ENCODE results near the gene ATP9B. TPM values are rescaled to one million over a fixed set of nuclear protein-coding genes. Genes with fewer than 3 reads are reported as not detected.

The ATP9B gene
- total RNA-seq, 1 donor from 2014 or later = 37.3 TPM

- no peaks in the 10 kb centered on the region for H3K36me3 Mint-ChIP-seq (ENCODE audit: low read depth, unreplicated experiment)
- no peaks in the 10 kb centered on the region for H3K4me1 Mint-ChIP-seq (ENCODE audit: unreplicated experiment)
- H3K9me3 Mint-ChIP-seq (ENCODE audit: unreplicated experiment) = no peaks in the 10 kb centered on the region
- H3K4me3 Mint-ChIP-seq (ENCODE audit: unreplicated experiment) = no peak overlapping the region
- no peak overlapping the region for H3K27ac Mint-ChIP-seq (ENCODE audit: unreplicated experiment)
- no peak for TF ChIP-seq CTCF (IDR thresholded peaks at IDR 0.05; ENCODE audit: unreplicated experiment)
- DNase-seq (ENCODE audit: low spot score) = no peak
- peaks cover 1% of the 10 kb centered on the region for H3K27me3 Mint-ChIP-seq (ENCODE audit: unreplicated experiment)
These were observed 19.7 kb upstream of the ATP9B start for GRCh38 chr18:79049506-79049905.

- H3K27me3 Mint-ChIP-seq (ENCODE audit: unreplicated experiment) = peaks cover 1% of the 10 kb centered on the region
- H3K27ac Mint-ChIP-seq (ENCODE audit: unreplicated experiment) = no peak overlapping the region
- no peaks in the 10 kb centered on the region for H3K36me3 Mint-ChIP-seq (ENCODE audit: low read depth, unreplicated experiment)
- no peak for TF ChIP-seq CTCF (IDR thresholded peaks at IDR 0.05; ENCODE audit: unreplicated experiment)
- no peaks in the 10 kb centered on the region for H3K9me3 Mint-ChIP-seq (ENCODE audit: unreplicated experiment)
- no peak for DNase-seq (ENCODE audit: low spot score)
- H3K4me1 Mint-ChIP-seq (ENCODE audit: unreplicated experiment) = no peaks in the 10 kb centered on the region
- no peak overlapping the region for H3K4me3 Mint-ChIP-seq (ENCODE audit: unreplicated experiment)
These were observed 19.2 kb upstream of the ATP9B start for GRCh38 chr18:79050005-79050404.

GRCh38 chr18:79056827-79057367 lies 12.3 kb upstream of the ATP9B start:
- TF ChIP-seq CTCF (IDR thresholded peaks at IDR 0.05; ENCODE audit: unreplicated experiment) = no peak
- DNase-seq (ENCODE audit: low spot score) = no peak
- Mint-ChIP-seq H3K27me3 (ENCODE audit: unreplicated experiment) (peaks cover 1% of the 10 kb centered on the region), H3K4me1 (ENCODE audit: unreplicated experiment) (no peaks in the 10 kb centered on the region), H3K36me3 (ENCODE audit: low read depth, unreplicated experiment) (no peaks in the 10 kb centered on the region), H3K4me3 (ENCODE audit: unreplicated experiment) (no peak overlapping the region), H3K9me3 (ENCODE audit: unreplicated experiment) (no peaks in the 10 kb centered on the region), H3K27ac (ENCODE audit: unreplicated experiment) (no peak overlapping the region)

- H3K4me1 Mint-ChIP-seq (ENCODE audit: unreplicated experiment) = no peaks in the 10 kb centered on the region
- H3K9me3 Mint-ChIP-seq (ENCODE audit: unreplicated experiment) = no peaks in the 10 kb centered on the region
- H3K36me3 Mint-ChIP-seq (ENCODE audit: low read depth, unreplicated experiment) = no peaks in the 10 kb centered on the region
- no peak overlapping the region for H3K4me3 Mint-ChIP-seq (ENCODE audit: unreplicated experiment)
- DNase-seq (ENCODE audit: low spot score) = no peak
- no peak overlapping the region for H3K27ac Mint-ChIP-seq (ENCODE audit: unreplicated experiment)
- no peak for TF ChIP-seq CTCF (IDR thresholded peaks at IDR 0.05; ENCODE audit: unreplicated experiment)
- no peaks in the 10 kb centered on the region for H3K27me3 Mint-ChIP-seq (ENCODE audit: unreplicated experiment)
These were observed 11.2 kb upstream of the ATP9B start for GRCh38 chr18:79058007-79058406.

- peaks cover 22% of the 10 kb centered on the region for H3K36me3 Mint-ChIP-seq (ENCODE audit: low read depth, unreplicated experiment)
- no peaks in the 10 kb centered on the region for H3K4me1 Mint-ChIP-seq (ENCODE audit: unreplicated experiment)
- peaks cover 10% of the 10 kb centered on the region for H3K27me3 Mint-ChIP-seq (ENCODE audit: unreplicated experiment)
- no peak for TF ChIP-seq CTCF (IDR thresholded peaks at IDR 0.05; ENCODE audit: unreplicated experiment)
- no peak overlapping the region for H3K4me3 Mint-ChIP-seq (ENCODE audit: unreplicated experiment)
- H3K9me3 Mint-ChIP-seq (ENCODE audit: unreplicated experiment) = peaks cover 14% of the 10 kb centered on the region
- no peak overlapping the region for H3K27ac Mint-ChIP-seq (ENCODE audit: unreplicated experiment)
- DNase-seq (ENCODE audit: low spot score) = no peak
These were observed 6.4 kb upstream of the ATP9B start for GRCh38 chr18:79062806-79063205.

Data from endothelial cell (in vitro differentiated cells).